ENCODE measurements around the gene NBDY.

The NBDY gene

DNA sequence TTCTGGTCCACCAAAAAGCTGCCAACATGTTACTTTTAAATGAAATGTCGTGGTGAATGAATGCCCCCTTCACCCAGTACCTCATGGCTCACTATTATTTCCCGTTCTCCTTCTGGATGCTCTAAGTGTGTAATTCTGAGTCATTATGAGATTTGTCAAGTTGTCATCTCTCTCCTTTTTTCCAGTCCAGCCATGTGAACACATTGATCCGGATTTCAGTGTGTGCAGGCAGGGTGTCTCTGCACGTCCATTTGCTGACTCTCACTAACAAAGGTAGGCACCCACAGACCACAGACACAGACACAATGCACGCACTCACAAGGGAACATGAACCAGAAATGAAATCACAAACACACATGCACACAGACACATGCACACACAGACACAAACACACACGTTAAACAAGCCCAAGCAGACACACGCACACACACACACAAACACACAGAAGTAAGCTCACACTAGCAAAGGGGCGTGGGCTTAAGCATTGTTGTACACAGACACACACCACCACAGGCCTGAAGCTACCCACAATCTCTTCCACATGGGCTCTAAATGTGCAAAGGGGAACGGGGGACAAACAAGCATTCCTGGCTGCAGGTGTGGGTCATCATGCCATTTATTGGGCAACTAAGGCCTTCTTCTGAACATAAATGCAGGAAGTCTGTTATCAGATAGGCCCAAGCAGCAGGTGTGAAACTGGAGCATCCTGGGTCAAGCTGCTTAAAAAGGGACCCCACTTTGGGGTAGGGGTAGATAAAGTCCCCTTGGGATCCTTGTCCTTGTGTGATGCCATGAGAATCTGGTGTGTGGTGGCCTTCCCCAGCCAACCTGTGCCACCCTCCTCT is 58.1 kb downstream of the NBDY start:
- no peak for TF ChIP-seq CTCF (conservative IDR thresholded peaks at IDR 0.05; ENCODE audit: low read depth, low read length)

GRCh38 chrX:56787734-56788152 is 58.7 kb downstream of the NBDY start:
- no peak for DNase-seq (ENCODE audit: low read depth)
- no peak overlapping the region for H3K4me3 ChIP-seq (ENCODE audit: low read length)
- no peak for TF ChIP-seq CTCF (conservative IDR thresholded peaks at IDR 0.05; ENCODE audit: low read depth, low read length)

More for the DNA sequence above, 58.1 kb downstream of the NBDY start:
- no peak overlapping the region for H3K4me3 ChIP-seq (ENCODE audit: low read length)
- no peak for DNase-seq (ENCODE audit: low read depth)

- H3K4me3 ChIP-seq (ENCODE audit: low read length): no peak overlapping the region
- no peak for DNase-seq (ENCODE audit: low read depth)
- TF ChIP-seq CTCF (conservative IDR thresholded peaks at IDR 0.05; ENCODE audit: low read depth, low read length): no peak
These were observed 59.2 kb downstream of the NBDY start for GRCh38 chrX:56788229-56788628.

DNA sequence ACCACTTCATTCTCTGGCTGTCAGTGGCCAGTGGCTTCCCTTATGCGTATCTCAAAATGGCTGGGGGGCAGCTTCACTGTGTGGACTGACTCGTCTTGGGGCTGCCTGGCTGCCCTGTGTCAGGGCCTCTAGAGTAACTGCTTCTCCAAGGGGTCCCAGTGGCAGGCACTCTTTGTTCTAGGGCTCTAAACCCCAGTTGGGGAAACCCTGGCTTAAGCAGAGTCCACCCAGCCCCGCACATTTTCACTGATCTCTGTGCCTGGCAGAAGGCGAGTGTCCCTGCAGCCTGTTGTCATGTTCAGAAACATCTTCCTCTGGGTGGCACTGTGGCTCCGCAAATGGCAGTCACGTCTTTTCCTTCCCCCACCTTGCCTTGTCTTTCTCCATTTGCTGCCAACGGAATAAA is 59.7 kb downstream of the NBDY start:
- no peak overlapping the region for H3K4me3 ChIP-seq (ENCODE audit: low read length)
- no peak for DNase-seq (ENCODE audit: low read depth)
- TF ChIP-seq CTCF (conservative IDR thresholded peaks at IDR 0.05; ENCODE audit: low read depth, low read length): no peak

DNA sequence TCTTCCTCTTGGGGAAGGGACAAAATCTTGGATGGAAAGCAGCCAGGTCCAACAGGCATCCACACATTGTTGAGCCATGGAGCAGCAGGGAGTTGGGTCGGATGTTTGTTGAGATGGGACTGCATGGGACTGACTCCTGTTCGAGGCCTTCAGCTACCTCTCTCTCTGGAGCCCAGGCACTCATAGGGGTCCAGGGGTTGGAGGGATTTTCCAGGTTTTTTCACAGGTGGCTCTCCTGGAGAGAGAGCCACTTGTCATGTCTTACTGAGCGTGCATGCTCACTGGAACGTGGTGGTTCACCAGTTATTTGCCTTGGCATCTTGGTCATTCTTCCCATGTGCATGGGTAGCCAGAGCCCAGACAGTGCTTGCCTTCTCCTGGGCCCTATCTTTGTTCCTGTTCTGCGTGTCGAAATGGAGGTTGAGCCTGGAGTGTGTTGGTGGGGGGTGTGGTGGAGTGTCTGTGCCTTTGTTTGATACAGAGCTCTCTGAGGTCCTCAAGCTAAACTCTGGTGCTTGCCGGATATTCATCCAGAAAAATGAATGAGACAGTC is 60.6 kb downstream of the NBDY start:
- DNase-seq (ENCODE audit: low read depth): no peak
- TF ChIP-seq CTCF (conservative IDR thresholded peaks at IDR 0.05; ENCODE audit: low read depth, low read length): no peak
- no peak overlapping the region for H3K4me3 ChIP-seq (ENCODE audit: low read length)

GRCh38 chrX:56790778-56791177 is 61.7 kb downstream of the NBDY start:
- TF ChIP-seq CTCF (conservative IDR thresholded peaks at IDR 0.05; ENCODE audit: low read depth, low read length): no peak

GRCh38 chrX:56791456-56791855 is 62.4 kb downstream of the NBDY start:
- H3K4me3 ChIP-seq (ENCODE audit: low read length): no peak overlapping the region
- no peak for TF ChIP-seq CTCF (conservative IDR thresholded peaks at IDR 0.05; ENCODE audit: low read depth, low read length)

More at GRCh38 chrX:56790778-56791177, 61.7 kb downstream of the NBDY start:
- no peak for DNase-seq (ENCODE audit: low read depth)
- no peak overlapping the region for H3K4me3 ChIP-seq (ENCODE audit: low read length)

More at GRCh38 chrX:56791456-56791855, 62.4 kb downstream of the NBDY start:
- DNase-seq (ENCODE audit: low read depth): no peak
